Renal pelvis (tissue), 4 donors: ENCODE data around the gene REPS2. TPM values are rescaled to one million over a fixed set of nuclear protein-coding genes. Genes with fewer than 3 reads are reported as not detected.

Source experiments
- DNase-seq: peaks from one replicate; pipeline ENCODE4 v3.0.0-alpha.2; 2013
- polyA plus RNA-seq, 3 donors: library from polyadenylated mRNA; unstranded; fragments of 120-200 nt; gene quantifications; one replicate each; pipeline ENCODE4 v1.2.1, GENCODE V29; 2013; ENCODE audit not compliant: insufficient read length in 3 of 3

The REPS2 gene
- polyA plus RNA-seq, 3 donors: 16.3 to 21.9 (median 18.9) TPM

DNA sequence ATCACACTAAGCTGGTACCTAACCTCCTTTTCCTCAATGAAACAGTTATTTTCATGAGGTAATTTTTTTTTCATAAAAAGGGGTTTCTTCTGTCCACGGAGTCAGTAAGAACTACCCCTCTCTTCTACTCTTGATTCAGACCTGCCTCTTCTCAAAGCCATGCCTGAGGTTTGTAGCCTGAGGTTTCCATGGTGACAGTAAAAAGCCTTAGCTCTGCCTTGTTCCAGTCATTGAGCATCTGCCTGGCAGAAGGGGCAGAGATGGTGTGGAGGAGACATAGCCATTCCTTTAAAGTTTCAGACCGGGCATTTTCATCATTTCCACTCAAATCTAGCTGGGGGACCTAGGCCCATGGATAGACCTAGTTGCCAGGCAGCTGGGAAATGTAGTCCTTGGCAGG, 135.5 kb downstream of the REPS2 start:
- DNase-seq: peak; percentile 27

DNA sequence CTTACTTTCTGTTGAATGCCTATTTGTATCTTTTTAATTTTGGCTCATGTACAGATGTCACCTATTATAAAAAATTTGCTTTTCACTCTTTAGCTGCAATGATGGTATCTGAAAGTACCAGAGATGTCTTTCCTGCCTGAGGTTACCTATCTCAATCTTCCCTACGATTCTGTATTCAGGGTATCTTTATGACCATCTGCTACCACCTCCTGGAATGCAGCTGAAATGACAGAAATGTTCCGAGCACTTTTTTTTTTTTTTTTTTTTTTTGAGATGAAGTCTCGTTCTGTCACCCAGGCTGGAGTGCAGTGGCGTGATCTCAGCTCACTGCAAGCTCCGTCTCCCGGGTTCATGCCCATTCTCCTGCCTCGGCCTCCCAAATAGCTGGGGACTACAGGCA, 136.4 kb downstream of the REPS2 start:
- DNase-seq: no peak

DNA sequence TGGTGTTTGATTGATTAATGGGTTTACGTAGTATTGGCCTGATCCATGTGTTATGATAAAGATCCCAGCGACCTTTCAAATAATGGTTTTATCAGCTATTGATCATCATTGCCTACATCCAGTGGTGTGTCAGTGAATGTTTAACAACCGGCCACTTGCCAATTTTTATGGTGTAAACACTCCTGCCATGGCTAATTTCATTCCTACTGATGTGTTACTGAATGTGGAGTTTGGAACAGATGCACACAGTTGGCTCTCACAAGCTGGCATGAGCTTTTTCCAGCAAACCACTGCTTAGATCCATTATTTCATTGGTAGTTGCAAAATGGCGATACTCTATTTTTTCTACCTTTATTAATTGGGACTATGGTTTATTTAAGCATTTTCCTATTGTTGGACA, 139.9 kb downstream of the REPS2 start:
- no peak for DNase-seq

DNA sequence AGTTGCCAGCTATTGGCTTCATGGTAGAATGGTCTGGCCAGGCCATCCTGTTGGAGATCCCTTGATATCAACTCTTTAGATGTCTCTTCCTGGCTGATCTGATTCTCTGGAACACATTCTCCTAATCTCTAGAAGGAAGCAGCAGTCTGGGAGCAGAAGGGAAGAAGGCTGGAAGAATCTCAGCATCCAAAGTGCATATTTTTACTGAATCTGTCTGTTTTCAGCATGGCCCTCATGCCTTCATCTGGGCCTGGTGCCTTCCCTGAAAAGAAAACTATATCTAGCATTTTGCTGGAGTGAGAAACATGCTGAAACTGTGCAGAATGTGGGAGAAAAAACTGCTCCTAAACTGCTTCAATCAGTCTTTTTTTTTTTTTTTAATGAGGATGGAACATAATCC, 148.7 kb downstream of the REPS2 start:
- DNase-seq: no peak

DNA sequence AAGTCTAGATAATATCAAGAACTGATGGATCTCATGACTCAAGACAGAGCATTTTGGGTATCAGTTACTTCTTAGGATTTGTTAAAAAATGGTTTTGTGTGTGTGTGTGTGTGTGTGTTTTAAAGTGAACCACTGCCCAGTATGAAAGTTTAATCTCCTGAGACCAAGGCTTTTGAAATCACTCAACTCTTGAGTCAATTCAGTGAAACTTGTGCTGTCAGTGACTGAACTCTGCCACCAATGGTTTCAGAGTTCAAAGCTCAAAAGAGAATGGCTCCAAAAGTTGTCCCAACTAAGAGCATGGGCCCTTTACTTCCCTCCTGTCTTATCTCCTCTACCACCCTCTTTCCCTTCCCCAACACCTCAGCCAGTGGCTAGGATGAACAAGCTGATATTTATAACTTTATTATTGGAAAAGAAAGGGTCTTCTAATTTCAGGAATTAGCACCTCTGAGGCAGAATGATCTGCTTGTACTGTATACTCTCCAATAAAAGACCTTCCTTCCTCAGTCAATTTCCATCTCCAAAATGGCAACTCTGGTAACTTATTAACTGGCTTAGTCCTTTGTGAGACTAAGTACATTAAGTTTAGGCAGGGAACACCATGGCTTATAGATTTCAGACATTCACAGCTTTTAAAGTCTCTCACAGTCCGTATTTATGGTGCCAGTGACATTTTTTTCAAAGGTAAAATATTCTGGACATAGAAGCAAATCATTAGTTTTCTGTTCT, 152.2 kb downstream of the REPS2 start:
- no peak for DNase-seq

DNA sequence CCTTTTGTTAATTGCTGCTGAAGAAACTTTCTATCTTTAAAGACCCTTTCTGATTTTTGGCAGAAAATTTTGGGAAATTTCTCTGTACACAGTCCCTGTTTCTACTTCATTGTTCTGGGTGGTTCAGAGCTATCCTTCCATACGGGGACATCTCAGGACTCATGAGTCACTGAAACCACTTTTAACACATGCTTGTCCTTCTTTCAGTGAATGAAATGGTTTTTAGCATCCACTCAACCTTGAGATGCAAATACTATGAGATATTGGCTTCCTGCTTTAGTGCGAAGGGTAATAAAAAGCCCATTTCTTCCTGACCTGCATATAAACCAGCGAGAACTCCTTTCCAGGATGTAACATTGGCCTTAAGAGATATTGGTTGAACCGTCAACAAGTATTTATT, 158.0 kb downstream of the REPS2 start:
- DNase-seq: no peak

DNA sequence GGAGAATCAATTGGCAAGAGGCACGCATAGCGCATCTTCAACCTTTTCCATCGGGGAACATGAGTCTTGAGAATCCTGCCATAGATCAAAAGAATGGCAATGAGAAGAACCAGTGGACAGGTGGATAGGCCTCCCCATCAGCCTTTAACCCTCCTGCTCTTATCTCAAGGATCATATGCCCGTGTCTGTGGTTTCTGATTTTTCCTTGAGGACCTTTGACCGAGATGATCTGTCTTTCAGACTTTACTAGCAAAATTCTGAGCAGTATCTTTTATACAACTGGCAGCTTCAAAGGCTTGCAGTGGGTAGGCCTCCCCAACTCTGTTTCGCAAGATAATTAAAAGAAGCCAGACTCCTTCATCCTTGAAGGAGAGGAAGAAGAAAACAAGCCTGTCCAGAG, 174.4 kb downstream of the REPS2 start:
- no peak for DNase-seq

DNA sequence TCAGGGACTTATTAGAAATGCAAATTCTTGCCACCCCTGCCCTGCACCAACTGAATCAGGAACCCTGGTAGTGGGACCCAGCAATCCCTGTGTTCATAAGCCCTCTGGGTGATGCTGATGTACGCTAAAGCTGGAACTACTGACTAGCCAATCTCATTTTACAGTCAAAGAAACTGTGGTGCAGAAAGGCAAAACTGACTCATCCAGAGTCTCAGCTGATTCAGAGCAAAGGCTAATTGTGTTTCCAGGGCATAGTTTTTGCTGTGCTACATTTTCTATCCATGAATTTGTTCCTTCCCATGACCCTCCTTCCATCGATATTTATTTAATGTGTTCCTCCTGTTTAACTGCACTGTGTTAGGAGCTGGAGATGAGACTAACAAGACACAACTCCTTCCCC, 207.5 kb downstream of the REPS2 start:
- no peak for DNase-seq

DNA sequence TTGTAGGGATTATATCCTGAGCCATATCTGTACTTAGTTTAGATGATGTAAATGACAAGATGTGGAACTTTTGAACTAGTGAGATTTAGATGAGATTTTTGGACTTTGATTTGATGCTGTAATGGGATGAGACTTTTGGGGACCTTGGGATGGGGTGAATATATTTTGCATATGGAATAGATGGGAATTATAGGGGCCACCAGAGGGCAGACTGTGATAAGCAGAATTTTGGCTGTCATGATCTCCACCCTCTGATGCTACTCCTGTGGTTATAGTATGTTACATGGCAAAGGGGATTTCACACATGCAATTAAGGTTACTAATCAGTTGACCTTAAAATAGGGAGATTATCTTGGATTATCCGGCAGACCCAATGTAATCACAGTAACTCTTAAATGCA, 214.5 kb downstream of the REPS2 start:
- DNase-seq: no peak

DNA sequence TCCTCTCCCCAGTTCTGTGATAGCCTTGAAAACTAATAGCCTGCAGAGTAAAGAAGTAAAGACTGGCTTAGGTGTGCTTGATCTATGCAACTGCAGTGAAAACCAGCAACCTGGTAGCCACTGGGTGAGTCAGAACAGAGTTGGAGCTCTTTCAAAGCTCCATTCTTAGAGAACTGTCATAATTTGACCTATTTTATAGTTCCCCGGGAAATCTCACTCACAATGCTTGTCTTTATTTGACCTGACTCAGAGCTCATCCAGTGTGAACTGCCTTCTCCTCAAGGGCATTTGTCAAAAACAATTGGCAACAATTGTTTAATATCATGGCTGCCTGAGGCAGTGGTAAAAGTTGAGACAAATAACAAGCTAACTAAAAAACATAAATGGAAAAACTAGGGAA, 215.5 kb downstream of the REPS2 start:
- DNase-seq: no peak

DNA sequence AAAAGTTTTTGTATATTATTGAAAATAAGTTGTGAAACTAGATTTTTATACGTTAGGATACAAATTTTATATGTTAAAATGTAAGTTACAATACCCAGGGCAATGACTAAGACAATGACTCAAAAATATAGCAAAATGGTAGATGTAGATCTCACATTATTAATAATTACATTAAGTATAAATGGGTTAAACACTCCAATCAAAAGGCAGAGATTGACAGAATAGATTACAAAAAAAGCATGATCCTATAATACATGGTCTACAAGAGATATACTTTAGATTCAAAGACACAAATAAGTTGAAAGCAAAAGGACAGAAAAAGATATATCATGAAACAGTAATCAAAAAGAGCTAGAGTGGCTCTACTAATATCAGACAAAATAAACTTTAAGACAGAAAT, 217.6 kb downstream of the REPS2 start:
- no peak for DNase-seq

DNA sequence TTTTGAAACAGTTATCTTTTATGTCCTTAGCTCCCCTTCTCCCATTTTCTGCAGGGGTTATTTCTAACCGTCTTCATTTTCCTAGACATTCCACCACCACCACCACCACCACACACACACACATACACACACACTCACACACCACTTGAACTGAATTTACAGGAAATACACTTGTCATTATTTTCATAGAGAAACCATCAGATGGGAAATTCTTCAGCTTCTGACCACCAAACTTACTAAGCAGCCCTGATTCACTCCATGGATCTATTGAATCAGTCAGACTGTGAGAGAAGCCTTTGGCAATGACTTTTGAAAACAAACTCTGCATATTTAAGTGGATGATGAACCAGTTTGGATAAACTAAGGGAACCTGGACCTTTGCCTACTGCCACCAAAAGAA, 218.5 kb downstream of the REPS2 start:
- DNase-seq: no peak

DNA sequence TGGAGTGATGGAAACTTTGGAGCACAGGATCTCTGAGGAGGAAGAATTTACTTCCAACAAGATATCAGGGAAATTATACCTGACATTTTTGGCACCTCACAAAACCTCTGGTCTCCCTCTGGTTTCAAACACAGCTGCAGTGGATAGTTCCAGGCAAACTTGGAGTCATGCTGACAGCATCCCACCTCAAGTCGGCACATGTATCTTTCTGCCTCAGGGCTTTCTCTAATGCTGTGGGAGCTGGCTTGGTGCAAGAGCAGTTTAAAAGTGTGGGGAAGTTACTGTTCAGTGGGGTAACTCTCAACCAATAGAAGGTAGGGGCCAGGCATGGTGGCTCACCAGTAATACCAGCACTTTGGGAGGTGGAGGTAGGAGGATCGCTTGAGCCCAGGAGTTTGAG, 221.5 kb downstream of the REPS2 start:
- DNase-seq: no peak

DNA sequence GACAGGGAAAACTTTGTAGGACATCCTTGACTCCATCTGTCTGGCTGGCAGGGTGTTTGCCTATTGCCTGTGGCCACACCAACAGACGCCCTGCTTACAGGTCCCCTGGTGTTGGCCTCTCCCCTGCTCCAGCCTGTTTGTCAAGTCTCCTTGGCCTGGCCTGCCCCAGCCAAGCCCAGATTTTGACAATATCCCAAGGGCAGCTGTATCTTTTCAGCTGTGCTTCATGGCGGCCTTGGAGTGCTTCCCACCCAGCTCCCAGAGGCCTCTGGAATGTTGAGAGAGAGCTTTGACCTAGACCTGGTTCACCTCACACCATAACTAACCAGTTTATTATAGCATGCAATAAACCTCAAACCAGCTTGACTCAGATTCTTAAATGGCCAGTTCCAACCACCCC, 224.5 kb downstream of the REPS2 start:
- DNase-seq: peak; percentile 35

DNA sequence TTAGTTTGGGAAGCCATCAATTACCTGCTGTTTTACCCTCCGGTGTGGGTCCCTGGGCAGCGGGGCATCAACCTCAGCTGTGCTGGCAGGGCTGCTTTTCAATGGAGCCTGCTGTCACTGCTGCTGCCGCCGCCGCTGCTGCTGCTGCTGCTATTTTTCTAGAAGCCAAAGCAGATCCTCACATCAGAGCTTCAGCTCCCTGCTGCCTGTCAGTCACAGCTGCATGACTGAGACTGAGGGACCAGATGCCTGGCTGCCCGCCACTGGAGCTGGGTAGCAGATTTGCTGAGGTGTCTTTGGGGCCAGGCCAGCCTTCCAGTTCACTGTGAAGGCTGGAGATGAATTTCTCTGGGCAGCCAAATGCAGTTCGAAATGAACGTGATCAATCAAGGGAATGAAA, 228.2 kb downstream of the REPS2 start:
- no peak for DNase-seq

DNA sequence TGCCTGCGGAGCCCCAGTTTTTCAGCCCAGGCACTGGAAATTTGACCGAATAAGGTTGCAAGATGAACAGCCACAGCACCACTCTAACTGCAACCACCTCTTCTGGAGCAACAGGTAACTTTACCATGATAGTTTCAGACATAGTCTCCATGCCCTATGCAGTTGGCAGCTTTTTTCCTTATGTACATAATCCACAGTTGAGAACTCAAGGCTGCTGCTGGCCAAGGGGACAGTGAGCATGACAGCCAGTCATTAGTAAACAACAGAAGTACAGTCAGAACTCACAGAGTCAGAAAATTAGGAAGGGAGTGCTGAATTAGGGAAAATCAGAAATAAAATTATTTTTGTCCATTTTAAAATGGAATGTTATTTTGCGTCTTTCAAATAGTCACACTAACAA, 235.9 kb downstream of the REPS2 start:
- DNase-seq: no peak

DNA sequence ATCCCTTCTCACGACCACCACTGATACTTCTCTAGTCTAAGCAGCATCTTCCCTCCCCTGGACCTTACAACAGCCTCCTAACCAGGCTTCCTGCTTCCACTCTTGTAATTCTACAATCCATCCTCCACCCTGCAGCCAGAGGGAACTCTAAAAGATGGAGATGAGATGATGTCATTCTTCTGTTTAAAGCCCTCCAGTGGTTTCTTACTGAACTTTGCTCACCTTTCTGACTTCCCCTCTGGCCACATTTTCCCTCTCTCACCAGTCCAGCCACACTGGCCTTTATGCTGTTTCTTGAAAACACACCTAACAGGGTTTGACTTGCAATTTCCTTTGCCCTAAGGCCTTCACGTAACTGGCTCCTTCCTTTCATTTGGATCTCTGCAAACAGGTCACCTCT, 237.1 kb downstream of the REPS2 start:
- no peak for DNase-seq

DNA sequence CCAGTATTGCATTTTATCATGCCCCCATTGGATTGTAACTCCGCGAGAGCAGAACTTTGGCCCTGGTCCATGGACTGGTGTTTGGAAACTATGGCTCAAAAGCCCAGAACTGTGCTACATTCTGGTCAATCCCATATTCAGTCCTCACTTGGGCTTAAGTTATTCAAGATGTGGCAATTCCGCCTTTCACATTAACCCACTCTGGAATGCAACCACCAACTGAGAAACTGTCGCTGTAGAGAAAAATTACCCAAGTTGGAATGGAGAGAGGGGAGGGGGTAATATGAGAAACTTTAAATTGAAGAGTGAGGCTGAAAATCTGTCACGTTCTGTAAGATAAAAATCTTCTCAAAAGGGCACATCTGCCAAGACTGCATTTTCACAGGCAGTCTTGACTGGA, 239.0 kb downstream of the REPS2 start:
- no peak for DNase-seq

DNA sequence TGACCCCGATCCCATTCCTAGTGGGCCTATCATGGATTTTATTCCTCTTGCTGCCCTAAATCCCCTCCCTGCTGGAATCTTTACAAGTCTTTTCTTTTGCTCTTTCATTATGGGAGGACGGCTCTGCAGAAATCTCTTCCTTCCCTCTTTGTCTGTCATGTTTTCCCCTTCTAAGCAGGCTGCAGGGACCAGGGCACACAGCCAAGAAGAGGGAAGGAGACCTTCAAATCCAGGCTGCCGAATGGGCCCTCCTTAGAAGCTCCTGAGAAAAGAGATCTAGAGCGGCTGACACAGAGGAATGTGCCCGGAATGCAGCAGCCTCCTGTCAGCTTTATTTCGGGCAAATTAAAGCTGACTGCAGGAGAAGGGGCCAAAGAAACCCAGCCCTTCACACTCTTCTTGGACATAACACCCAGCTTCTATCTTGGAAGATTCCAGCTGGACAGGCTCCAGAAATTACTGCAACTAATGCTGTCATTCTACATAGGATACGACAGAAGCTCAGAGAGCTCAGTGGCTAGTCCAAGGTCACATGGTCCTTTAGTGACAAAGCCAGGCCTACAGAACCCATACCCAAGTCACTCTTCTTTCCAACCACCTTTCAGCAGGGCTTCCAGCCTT, 240.8 kb downstream of the REPS2 start:
- peak; percentile 16 for DNase-seq

DNA sequence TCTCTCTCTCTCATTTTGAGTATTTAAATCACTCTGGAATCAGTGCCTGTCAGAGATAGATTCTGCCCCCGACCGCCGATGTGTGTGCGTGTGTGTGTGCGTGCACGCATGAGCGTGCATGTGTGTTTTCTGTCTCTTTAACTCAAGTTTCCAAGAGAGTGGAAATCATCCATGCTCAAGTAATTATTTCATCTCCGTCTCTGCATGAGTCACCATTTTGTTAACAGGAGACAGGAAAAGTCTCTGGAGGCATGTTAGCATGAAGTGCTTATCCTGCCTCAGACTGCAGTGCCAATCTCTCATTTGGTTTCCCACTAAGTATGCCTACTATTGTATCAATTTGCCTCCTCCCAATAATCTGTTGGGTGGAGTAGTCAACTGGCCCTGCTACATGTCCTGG, 245.6 kb downstream of the REPS2 start:
- no peak for DNase-seq
